GM23338 (cell line): ENCODE data around the gene EVI5. TPM values are rescaled to one million over a fixed set of nuclear protein-coding genes. Genes with fewer than 3 reads are reported as not detected.

Experiments
- ATAC-seq: fragments of 200-7000 bp; cut with Tn5 transposase; 3 replicates; pipeline ENCODE4 v1.9.1; 2020
- DNase-seq: peaks from one replicate; pipeline ENCODE4 v3.0.0-alpha.2; 2015; ENCODE audit warnings: low spot score
- H2AFZ ChIP-seq: fragments of 200-600 bp; sonication (generic); 2 replicates; pipeline ENCODE4 v1.8.0; 2016; ENCODE audit warnings: antibody characterized with exemption, mild to moderate bottlenecking, moderate library complexity
- H3F3A ChIP-seq: fragments of 200-600 bp; sonication (generic); replicated peaks from 2 replicates; pipeline ENCODE4 v1.8.0; 2017; ENCODE audit warnings: antibody characterized with exemption, mixed run types, low read depth
- H3K27ac ChIP-seq: fragments of 200-600 bp; sonication (generic); 2 replicates; pipeline ENCODE4 v1.6.1; 2016; ENCODE audit warnings: low read depth
- H3K27me3 ChIP-seq: fragments of 200-600 bp; sonication (generic); 2 replicates; pipeline ENCODE4 v1.8.0; 2016; ENCODE audit warnings: mild to moderate bottlenecking, mixed run types, moderate library complexity; ENCODE audit not compliant: insufficient read depth
- H3K36me3 ChIP-seq: fragments of 200-600 bp; sonication (generic); 2 replicates; pipeline ENCODE4 v1.8.0; 2016; ENCODE audit warnings: mild to moderate bottlenecking; ENCODE audit not compliant: insufficient read depth
- H3K4me1 ChIP-seq: fragments of 200-600 bp; sonication (generic); 2 replicates; pipeline ENCODE4 v1.8.0; 2016; ENCODE audit warnings: mild to moderate bottlenecking, moderate library complexity; ENCODE audit not compliant: insufficient read depth
- H3K4me2 ChIP-seq: fragments of 200-600 bp; sonication (generic); 2 replicates; pipeline ENCODE4 v1.7.1; 2017; ENCODE audit warnings: mixed run types
- H3K4me3 ChIP-seq: fragments of 200-600 bp; sonication (generic); 2 replicates; pipeline ENCODE4 v1.6.1; 2016; ENCODE audit warnings: mixed run types
- H3K79me2 ChIP-seq: fragments of 200-600 bp; sonication (generic); replicated peaks from 2 replicates; pipeline ENCODE4 v1.8.0; 2017; ENCODE audit warnings: mild to moderate bottlenecking; ENCODE audit not compliant: insufficient read depth
- H3K9me2 ChIP-seq: fragments of 200-600 bp; sonication (generic); 2 replicates; pipeline ENCODE4 v1.8.0; 2017; ENCODE audit not compliant: insufficient read depth
- H4K20me1 ChIP-seq: fragments of 200-600 bp; sonication (generic); replicated peaks from 2 replicates; pipeline ENCODE4 v1.8.0; 2017; ENCODE audit warnings: mild to moderate bottlenecking; ENCODE audit not compliant: insufficient read depth
- H3K27ac Mint-ChIP-seq: 2 replicates; pipeline ENCODE4 v1.8.0; 2020; ENCODE audit warnings: inconsistent platforms, mild to moderate bottlenecking, moderate library complexity, mixed read lengths
- H3K27me3 Mint-ChIP-seq: 3 replicates; pipeline ENCODE4 v1.8.0; 2022; ENCODE audit warnings: low read depth, mild to moderate bottlenecking, moderate library complexity, mixed read lengths, inconsistent platforms; ENCODE audit not compliant: insufficient read depth, poor library complexity
- H3K36me3 Mint-ChIP-seq: 3 replicates; pipeline ENCODE4 v1.8.0; 2021; ENCODE audit warnings: low read depth, mild to moderate bottlenecking, inconsistent platforms, moderate library complexity, mixed read lengths
- H3K4me1 Mint-ChIP-seq: 3 replicates; pipeline ENCODE4 v1.8.0; 2020; ENCODE audit warnings: mild to moderate bottlenecking, inconsistent platforms, mixed read lengths
- H3K4me3 Mint-ChIP-seq: 3 replicates; pipeline ENCODE4 v1.8.0; 2021; ENCODE audit warnings: moderate library complexity, mild to moderate bottlenecking, inconsistent platforms, mixed read lengths
- H3K9me3 Mint-ChIP-seq: 3 replicates; pipeline ENCODE4 v1.8.0; 2020; ENCODE audit warnings: moderate library complexity, mild to moderate bottlenecking, inconsistent platforms, mixed read lengths
- CREB1 ChIP-seq: fragments of 250-450 bp; sonication (Bioruptor Pico); IDR thresholded peaks from 2 replicates; pipeline ENCODE4 v1.5.0; 2020; ENCODE audit warnings: low read depth, mild to moderate bottlenecking, moderate library complexity
- EZH2phosphoT487 ChIP-seq: fragments of 200-600 bp; sonication (generic); IDR thresholded peaks from one replicate; pipeline ENCODE4 v1.8.1; 2018; ENCODE audit warnings: antibody characterized with exemption; ENCODE audit not compliant: unreplicated experiment
- polyA plus RNA-seq: library from polyadenylated mRNA; unstranded; fragments of >200 nt; fragmentation: Nextera tagmentation; extraction: Ambion mirVana; gene quantifications from 2 replicates; pipeline ENCODE4 v1.2.1, GENCODE V29; 2016
- total RNA-seq: library from RNA; depleted of rRNA; stranded (reverse); fragments of >200 nt; shearing (Covaris generic); gene quantifications from 2 replicates; pipeline ENCODE4 v1.2.3, GENCODE V29; 2014
- TF ChIP-seq, protein P1 (sequence below): fragments of 250-450 bp; sonication (Bioruptor Pico); IDR thresholded peaks from 2 replicates; pipeline ENCODE4 v1.5.0; 2020; ENCODE audit warnings: mild to moderate bottlenecking, moderate library complexity
- TF ChIP-seq, protein P2 (sequence below), 2 experiments: fragments of 200-600 bp in 1 of 2; sonication (generic) in 1 of 2; conservative IDR thresholded peaks; 2 replicates each; pipeline versions ENCODE4 v1.5.1 to v1.6.1; 2016 to 2017; ENCODE audit warnings: antibody characterized with exemption in 2 of 2, low read depth in 2 of 2, mild to moderate bottlenecking in 2 of 2, moderate library complexity in 1 of 2
- TF ChIP-seq, protein P3 (sequence below): IDR thresholded peaks from one replicate; pipeline ENCODE4 v1.6.1; 2018; ENCODE audit warnings: antibody characterized with exemption; ENCODE audit not compliant: unreplicated experiment

EVI5 gene
- total and polyA plus RNA-seq, 2 experiments from 2014 or later = 15.6 to 24.8 TPM

DNA sequence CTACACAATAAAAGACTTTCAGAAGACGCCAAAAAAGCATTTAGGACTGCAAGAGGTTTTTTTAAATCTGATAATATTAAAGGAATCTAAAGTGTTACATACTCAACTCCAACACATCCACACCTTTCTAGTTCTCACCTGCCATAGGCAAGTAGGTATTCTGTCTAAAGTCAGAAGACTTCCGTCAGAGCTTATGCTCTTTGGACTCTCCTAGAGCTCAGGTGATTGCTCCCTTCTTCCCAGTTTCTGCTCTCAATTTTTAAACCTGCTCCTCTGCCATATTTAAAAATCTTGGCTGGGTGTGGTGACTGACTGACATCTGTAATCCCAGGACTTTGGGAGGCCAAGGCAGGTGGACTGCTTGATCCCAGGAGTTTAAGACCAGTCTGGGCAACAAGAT, 16.6 kb downstream of the EVI5 start (continued):
- TF ChIP-seq, protein P1, sequence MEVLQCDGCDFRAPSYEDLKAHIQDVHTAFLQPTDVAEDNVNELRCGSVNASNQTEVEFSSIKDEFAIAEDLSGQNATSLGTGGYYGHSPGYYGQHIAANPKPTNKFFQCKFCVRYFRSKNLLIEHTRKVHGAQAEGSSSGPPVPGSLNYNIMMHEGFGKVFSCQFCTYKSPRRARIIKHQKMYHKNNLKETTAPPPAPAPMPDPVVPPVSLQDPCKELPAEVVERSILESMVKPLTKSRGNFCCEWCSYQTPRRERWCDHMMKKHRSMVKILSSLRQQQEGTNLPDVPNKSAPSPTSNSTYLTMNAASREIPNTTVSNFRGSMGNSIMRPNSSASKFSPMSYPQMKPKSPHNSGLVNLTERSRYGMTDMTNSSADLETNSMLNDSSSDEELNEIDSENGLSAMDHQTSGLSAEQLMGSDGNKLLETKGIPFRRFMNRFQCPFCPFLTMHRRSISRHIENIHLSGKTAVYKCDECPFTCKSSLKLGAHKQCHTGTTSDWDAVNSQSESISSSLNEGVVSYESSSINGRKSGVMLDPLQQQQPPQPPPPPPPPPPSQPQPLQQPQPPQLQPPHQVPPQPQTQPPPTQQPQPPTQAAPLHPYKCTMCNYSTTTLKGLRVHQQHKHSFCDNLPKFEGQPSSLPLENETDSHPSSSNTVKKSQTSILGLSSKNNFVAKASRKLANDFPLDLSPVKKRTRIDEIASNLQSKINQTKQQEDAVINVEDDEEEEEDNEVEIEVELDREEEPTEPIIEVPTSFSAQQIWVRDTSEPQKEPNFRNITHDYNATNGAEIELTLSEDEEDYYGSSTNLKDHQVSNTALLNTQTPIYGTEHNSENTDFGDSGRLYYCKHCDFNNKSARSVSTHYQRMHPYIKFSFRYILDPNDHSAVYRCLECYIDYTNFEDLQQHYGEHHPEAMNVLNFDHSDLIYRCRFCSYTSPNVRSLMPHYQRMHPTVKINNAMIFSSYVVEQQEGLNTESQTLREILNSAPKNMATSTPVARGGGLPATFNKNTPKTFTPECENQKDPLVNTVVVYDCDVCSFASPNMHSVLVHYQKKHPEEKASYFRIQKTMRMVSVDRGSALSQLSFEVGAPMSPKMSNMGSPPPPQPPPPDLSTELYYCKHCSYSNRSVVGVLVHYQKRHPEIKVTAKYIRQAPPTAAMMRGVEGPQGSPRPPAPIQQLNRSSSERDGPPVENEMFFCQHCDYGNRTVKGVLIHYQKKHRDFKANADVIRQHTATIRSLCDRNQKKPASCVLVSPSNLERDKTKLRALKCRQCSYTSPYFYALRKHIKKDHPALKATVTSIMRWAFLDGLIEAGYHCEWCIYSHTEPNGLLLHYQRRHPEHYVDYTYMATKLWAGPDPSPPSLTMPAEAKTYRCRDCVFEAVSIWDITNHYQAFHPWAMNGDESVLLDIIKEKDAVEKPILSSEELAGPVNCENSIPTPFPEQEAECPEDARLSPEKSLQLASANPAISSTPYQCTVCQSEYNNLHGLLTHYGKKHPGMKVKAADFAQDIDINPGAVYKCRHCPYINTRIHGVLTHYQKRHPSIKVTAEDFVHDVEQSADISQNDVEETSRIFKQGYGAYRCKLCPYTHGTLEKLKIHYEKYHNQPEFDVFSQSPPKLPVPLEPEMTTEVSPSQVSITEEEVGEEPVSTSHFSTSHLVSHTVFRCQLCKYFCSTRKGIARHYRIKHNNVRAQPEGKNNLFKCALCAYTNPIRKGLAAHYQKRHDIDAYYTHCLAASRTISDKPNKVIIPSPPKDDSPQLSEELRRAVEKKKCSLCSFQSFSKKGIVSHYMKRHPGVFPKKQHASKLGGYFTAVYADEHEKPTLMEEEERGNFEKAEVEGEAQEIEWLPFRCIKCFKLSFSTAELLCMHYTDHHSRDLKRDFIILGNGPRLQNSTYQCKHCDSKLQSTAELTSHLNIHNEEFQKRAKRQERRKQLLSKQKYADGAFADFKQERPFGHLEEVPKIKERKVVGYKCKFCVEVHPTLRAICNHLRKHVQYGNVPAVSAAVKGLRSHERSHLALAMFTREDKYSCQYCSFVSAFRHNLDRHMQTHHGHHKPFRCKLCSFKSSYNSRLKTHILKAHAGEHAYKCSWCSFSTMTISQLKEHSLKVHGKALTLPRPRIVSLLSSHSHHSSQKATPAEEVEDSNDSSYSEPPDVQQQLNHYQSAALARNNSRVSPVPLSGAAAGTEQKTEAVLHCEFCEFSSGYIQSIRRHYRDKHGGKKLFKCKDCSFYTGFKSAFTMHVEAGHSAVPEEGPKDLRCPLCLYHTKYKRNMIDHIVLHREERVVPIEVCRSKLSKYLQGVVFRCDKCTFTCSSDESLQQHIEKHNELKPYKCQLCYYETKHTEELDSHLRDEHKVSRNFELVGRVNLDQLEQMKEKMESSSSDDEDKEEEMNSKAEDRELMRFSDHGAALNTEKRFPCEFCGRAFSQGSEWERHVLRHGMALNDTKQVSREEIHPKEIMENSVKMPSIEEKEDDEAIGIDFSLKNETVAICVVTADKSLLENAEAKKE = no peak
- TF ChIP-seq CREB1 = no peak
- TF ChIP-seq, protein P2, sequence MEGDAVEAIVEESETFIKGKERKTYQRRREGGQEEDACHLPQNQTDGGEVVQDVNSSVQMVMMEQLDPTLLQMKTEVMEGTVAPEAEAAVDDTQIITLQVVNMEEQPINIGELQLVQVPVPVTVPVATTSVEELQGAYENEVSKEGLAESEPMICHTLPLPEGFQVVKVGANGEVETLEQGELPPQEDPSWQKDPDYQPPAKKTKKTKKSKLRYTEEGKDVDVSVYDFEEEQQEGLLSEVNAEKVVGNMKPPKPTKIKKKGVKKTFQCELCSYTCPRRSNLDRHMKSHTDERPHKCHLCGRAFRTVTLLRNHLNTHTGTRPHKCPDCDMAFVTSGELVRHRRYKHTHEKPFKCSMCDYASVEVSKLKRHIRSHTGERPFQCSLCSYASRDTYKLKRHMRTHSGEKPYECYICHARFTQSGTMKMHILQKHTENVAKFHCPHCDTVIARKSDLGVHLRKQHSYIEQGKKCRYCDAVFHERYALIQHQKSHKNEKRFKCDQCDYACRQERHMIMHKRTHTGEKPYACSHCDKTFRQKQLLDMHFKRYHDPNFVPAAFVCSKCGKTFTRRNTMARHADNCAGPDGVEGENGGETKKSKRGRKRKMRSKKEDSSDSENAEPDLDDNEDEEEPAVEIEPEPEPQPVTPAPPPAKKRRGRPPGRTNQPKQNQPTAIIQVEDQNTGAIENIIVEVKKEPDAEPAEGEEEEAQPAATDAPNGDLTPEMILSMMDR (conservative IDR thresholded peaks at IDR 0.05; ENCODE audit: low read depth in 2 of 2) = no peak

DNA sequence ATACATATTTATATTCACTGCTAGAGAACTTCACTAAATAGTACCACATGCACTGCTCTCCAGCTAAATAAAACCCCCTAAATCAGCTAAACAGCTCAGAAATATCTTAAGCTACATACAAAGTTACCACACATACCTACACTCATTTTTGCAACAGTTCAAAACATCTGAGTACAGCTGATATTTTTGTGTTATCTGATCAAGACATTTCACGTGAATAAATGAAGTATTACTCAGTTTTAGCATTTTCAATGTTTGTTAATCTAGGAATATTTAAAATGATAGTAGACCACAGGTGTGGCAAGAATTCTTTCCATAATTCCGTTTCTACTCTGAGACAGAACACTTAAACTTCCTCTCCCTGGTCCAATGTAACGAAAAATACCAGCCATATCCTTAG, 20.8 kb downstream of the EVI5 start:
- ATAC-seq (no peak), DNase-seq (no peak)
- Mint-ChIP-seq H3K36me3 (no peaks in the 10 kb centered on the region), H3K9me3 (no peaks in the 10 kb centered on the region), H3K27me3 (no peaks in the 10 kb centered on the region), H3K4me1 (no peaks in the 10 kb centered on the region), H3K27ac (no peak overlapping the region), H3K4me3 (no peak overlapping the region)
- Histone ChIP-seq H3K4me3 (no peak overlapping the region), H3K27ac (no peak overlapping the region), H3K4me1 (no peaks in the 10 kb centered on the region), H4K20me1 (0 out of 2 replicates have a peak, but pooled peaks cover 4% of the 10 kb centered on the region), H3K36me3 (no peaks in the 10 kb centered on the region), H2AFZ (no peak overlapping the region), H3K9me2 (no peaks in the 10 kb centered on the region), H3K27me3 (no peaks in the 10 kb centered on the region), H3K4me2 (no peak overlapping the region), H3F3A (no peaks in the 10 kb centered on the region), H3K79me2 (peaks cover 10% of the 10 kb centered on the region; the same call in 1 of the 2 replicates)
- TF ChIP-seq, protein P2 (conservative IDR thresholded peaks at IDR 0.05; ENCODE audit: low read depth in 2 of 2) = no peak
- TF ChIP-seq, protein P3, sequence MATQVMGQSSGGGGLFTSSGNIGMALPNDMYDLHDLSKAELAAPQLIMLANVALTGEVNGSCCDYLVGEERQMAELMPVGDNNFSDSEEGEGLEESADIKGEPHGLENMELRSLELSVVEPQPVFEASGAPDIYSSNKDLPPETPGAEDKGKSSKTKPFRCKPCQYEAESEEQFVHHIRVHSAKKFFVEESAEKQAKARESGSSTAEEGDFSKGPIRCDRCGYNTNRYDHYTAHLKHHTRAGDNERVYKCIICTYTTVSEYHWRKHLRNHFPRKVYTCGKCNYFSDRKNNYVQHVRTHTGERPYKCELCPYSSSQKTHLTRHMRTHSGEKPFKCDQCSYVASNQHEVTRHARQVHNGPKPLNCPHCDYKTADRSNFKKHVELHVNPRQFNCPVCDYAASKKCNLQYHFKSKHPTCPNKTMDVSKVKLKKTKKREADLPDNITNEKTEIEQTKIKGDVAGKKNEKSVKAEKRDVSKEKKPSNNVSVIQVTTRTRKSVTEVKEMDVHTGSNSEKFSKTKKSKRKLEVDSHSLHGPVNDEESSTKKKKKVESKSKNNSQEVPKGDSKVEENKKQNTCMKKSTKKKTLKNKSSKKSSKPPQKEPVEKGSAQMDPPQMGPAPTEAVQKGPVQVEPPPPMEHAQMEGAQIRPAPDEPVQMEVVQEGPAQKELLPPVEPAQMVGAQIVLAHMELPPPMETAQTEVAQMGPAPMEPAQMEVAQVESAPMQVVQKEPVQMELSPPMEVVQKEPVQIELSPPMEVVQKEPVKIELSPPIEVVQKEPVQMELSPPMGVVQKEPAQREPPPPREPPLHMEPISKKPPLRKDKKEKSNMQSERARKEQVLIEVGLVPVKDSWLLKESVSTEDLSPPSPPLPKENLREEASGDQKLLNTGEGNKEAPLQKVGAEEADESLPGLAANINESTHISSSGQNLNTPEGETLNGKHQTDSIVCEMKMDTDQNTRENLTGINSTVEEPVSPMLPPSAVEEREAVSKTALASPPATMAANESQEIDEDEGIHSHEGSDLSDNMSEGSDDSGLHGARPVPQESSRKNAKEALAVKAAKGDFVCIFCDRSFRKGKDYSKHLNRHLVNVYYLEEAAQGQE = no peak
- no peak for TF ChIP-seq EZH2phosphoT487
